ENCODE results near the gene ZNHIT6.

Gene ZNHIT6

DNA sequence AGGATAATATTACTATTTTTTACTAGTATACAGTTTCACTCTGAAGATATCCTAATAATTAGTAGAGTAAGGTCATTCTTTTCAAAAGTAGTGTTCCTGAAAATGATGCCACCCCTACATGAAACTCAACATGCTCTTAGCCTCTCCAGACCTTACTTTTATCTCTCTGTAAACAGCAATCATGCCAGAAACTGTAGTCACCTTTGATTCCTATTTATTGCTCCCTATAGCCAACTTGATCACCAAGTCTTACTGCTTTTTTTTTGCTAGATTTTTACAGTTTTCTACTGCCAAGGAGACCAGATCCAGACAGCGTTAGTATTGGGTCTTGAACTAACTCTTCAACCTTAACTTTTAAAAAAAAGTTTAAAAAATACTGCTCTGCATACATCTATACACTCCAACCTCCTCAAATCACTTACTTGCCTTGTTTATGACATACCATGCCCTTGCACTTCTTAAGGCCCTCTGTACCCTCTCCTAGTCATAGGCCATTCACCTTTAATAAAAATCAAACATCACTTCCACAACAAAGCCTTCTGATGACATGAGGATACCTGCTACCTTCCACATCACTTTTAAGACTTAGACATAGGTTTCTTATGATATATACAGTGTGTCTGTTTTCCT is 36.1 kb downstream of the ZNHIT6 start:
- Histone ChIP-seq H3K27ac (ENCODE audit: insufficient read depth, low read depth, low read length, poor library complexity, severe bottlenecking) (no peak overlapping the region), H3K4me3 (ENCODE audit: insufficient read depth, low read depth, low read length) (no peak overlapping the region), H3K9me3 (ENCODE audit: control insufficient read depth, low read length) (no peaks in the 10 kb centered on the region), H3K36me3 (ENCODE audit: control insufficient read depth, insufficient read depth, low read length) (peaks cover 4% of the 10 kb centered on the region), H3K4me1 (ENCODE audit: control insufficient read depth, insufficient read depth, low read length) (no peaks in the 10 kb centered on the region), H3K27me3 (ENCODE audit: control insufficient read depth, insufficient read depth, low read length, poor library complexity, severe bottlenecking) (no peaks in the 10 kb centered on the region)
- WGBS, 2 experiments: 95 to 96% methylated on average over 1 of the region's 1 CpG

DNA sequence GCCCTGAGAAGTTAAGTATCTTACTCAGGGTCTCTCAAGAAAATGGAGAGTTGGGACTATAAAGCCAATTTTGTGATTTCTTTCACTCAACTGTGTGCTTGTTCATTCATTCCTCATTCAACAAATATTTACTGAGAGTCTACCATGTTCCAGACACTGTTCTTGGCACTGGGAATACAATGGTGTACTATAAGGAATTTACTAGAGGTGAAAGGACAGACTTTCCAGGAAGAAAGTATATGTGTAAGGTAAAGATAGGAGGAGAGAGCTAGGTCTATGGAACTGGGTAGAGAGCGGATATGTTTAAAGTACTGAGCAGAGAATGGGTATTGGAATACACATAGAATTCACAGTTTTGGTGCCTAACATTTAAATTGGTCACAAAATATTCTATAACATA is 42.3 kb downstream of the ZNHIT6 start:
- Histone ChIP-seq H3K4me3 (ENCODE audit: insufficient read depth, low read depth, low read length) (no peak overlapping the region), H3K36me3 (ENCODE audit: control insufficient read depth, insufficient read depth, low read length) (peaks cover 4% of the 10 kb centered on the region), H3K4me1 (ENCODE audit: control insufficient read depth, insufficient read depth, low read length) (no peaks in the 10 kb centered on the region), H3K9me3 (ENCODE audit: control insufficient read depth, low read length) (no peaks in the 10 kb centered on the region), H3K27me3 (ENCODE audit: control insufficient read depth, insufficient read depth, low read length, poor library complexity, severe bottlenecking) (no peaks in the 10 kb centered on the region), H3K27ac (ENCODE audit: insufficient read depth, low read depth, low read length, poor library complexity, severe bottlenecking) (no peak overlapping the region)
- 91 to 95% methylated on average over 1 of the region's 1 CpG for WGBS, 2 experiments

DNA sequence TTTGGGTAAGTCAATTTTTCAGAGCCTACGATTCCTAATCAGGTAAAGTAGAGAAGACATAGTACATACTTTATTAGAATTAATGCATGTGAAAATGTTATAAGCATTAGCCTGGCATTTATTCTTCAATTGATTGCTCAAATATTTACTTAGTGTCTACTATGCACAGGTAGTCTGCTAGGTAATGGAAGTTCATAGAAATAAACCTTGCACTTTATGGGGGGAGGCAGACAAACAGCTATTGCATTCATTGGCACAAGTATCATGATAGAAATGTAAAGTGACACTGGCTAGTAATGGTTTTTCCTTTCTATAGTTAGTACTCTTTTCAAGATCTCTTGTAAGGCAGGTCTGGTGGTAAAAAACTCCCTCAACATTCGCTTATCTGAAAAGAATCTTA is 44.9 kb downstream of the ZNHIT6 start:
- no peaks in the 10 kb centered on the region for H3K4me1 ChIP-seq (ENCODE audit: control insufficient read depth, insufficient read depth, low read length)
- WGBS, 2 experiments: 92 to 100% methylated on average over 1 to 2 of the region's 2 CpGs
- no peak overlapping the region for H3K27ac ChIP-seq (ENCODE audit: insufficient read depth, low read depth, low read length, poor library complexity, severe bottlenecking)
- no peaks in the 10 kb centered on the region for H3K27me3 ChIP-seq (ENCODE audit: control insufficient read depth, insufficient read depth, low read length, poor library complexity, severe bottlenecking)
- no peaks in the 10 kb centered on the region for H3K9me3 ChIP-seq (ENCODE audit: control insufficient read depth, low read length)
- H3K4me3 ChIP-seq (ENCODE audit: insufficient read depth, low read depth, low read length): no peak overlapping the region
- no peaks in the 10 kb centered on the region for H3K36me3 ChIP-seq (ENCODE audit: control insufficient read depth, insufficient read depth, low read length)

DNA sequence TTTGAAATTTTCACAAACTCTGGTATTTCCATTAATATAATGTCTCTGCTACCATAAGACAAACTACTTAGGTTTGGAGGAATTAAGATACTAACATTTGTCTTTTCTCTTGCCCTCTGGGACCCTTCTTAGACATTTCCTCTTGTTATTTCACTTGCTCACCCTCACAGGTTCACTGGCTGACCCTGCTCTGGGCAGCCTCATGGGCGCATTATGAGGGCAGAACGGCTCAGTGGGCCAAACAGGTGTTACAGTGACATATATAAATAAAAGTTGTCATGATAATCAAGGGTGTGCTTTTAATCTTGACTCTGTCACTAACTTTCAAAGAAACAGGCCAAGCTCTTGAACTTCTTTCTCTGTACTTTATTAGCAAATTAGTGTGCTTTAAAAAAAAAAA is 46.5 kb downstream of the ZNHIT6 start:
- no peak overlapping the region for H3K27ac ChIP-seq (ENCODE audit: insufficient read depth, low read depth, low read length, poor library complexity, severe bottlenecking)
- no peaks in the 10 kb centered on the region for H3K27me3 ChIP-seq (ENCODE audit: control insufficient read depth, insufficient read depth, low read length, poor library complexity, severe bottlenecking)
- H3K36me3 ChIP-seq (ENCODE audit: control insufficient read depth, insufficient read depth, low read length): no peaks in the 10 kb centered on the region
- 79 to 83% methylated on average over 2 of the region's 2 CpGs for WGBS, 2 experiments
- no peaks in the 10 kb centered on the region for H3K4me1 ChIP-seq (ENCODE audit: control insufficient read depth, insufficient read depth, low read length)
- no peaks in the 10 kb centered on the region for H3K9me3 ChIP-seq (ENCODE audit: control insufficient read depth, low read length)
- H3K4me3 ChIP-seq (ENCODE audit: insufficient read depth, low read depth, low read length): no peak overlapping the region

DNA sequence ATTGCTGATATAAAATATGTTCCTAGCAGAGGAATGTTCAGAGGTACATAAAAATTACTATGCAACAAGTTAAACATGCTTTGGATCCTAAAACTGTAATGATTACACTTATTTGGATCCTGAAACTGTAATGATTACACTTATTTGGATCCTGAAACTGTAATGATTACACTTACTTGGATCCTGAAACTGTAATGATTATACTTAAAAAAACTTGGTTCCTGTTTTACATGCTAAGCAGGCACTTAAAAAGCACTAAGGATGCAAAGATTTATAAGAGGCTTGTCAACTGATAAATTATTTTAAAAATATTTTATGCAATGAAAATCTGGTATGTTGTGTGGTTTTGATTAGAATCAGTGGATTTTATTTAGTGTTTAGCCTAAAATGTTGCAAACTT is 47.7 kb downstream of the ZNHIT6 start:
- Histone ChIP-seq H3K9me3 (ENCODE audit: control insufficient read depth, low read length) (no peaks in the 10 kb centered on the region), H3K4me1 (ENCODE audit: control insufficient read depth, insufficient read depth, low read length) (no peaks in the 10 kb centered on the region), H3K27ac (ENCODE audit: insufficient read depth, low read depth, low read length, poor library complexity, severe bottlenecking) (no peak overlapping the region), H3K27me3 (ENCODE audit: control insufficient read depth, insufficient read depth, low read length, poor library complexity, severe bottlenecking) (no peaks in the 10 kb centered on the region), H3K36me3 (ENCODE audit: control insufficient read depth, insufficient read depth, low read length) (no peaks in the 10 kb centered on the region), H3K4me3 (ENCODE audit: insufficient read depth, low read depth, low read length) (no peak overlapping the region)

DNA sequence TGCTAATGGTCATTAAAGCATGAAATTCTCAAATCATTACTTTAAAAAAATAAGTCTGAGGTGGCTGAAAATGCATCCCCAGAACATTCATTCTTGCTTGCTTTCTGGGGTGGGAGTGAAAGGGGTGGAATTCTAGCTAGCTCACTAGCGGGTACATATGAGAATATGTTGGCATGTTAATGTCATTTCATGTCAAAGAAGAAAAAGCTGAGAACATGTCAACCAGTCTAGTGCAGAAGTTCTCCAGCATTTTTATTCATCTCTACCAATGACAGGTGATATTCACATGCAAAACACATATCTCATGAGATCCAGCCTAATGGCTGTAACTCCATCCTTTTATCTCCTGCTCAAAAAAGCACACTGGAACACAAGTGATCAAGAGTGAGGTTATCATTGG is 49.1 kb downstream of the ZNHIT6 start:
- no peaks in the 10 kb centered on the region for H3K27me3 ChIP-seq (ENCODE audit: control insufficient read depth, insufficient read depth, low read length, poor library complexity, severe bottlenecking)
- H3K4me1 ChIP-seq (ENCODE audit: control insufficient read depth, insufficient read depth, low read length): no peaks in the 10 kb centered on the region
- H3K9me3 ChIP-seq (ENCODE audit: control insufficient read depth, low read length): no peaks in the 10 kb centered on the region
- H3K36me3 ChIP-seq (ENCODE audit: control insufficient read depth, insufficient read depth, low read length): no peaks in the 10 kb centered on the region
- 86 to 95% methylated on average over 1 of the region's 1 CpG for WGBS, 2 experiments
- no peak overlapping the region for H3K4me3 ChIP-seq (ENCODE audit: insufficient read depth, low read depth, low read length)
- H3K27ac ChIP-seq (ENCODE audit: insufficient read depth, low read depth, low read length, poor library complexity, severe bottlenecking): no peak overlapping the region

DNA sequence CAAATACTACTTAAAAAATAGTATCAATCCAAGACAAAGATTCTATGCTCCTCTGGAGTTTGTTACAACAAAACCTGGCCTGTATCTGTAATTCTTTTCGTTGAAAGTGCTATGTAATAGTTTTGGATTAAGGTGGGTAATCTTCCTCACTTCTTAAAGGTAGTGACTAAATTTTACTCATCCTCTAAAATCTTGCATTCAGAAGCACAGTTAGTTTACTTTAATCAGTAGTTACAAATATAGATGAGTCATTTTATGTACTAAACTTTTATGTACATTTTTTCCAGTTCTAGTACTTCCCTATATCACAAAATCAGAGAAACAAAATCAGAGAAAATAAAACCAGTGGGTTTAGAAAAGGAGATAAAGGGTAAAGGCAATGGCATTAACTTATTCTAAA is 51.3 kb downstream of the ZNHIT6 start:
- H3K27ac ChIP-seq (ENCODE audit: insufficient read depth, low read depth, low read length, poor library complexity, severe bottlenecking): no peak overlapping the region
- WGBS, 2 experiments: 67 to 100% methylated on average over 1 of the region's 1 CpG
- no peaks in the 10 kb centered on the region for H3K4me1 ChIP-seq (ENCODE audit: control insufficient read depth, insufficient read depth, low read length)
- no peak overlapping the region for H3K4me3 ChIP-seq (ENCODE audit: insufficient read depth, low read depth, low read length)
- no peaks in the 10 kb centered on the region for H3K36me3 ChIP-seq (ENCODE audit: control insufficient read depth, insufficient read depth, low read length)
- no peaks in the 10 kb centered on the region for H3K27me3 ChIP-seq (ENCODE audit: control insufficient read depth, insufficient read depth, low read length, poor library complexity, severe bottlenecking)
- no peaks in the 10 kb centered on the region for H3K9me3 ChIP-seq (ENCODE audit: control insufficient read depth, low read length)

DNA sequence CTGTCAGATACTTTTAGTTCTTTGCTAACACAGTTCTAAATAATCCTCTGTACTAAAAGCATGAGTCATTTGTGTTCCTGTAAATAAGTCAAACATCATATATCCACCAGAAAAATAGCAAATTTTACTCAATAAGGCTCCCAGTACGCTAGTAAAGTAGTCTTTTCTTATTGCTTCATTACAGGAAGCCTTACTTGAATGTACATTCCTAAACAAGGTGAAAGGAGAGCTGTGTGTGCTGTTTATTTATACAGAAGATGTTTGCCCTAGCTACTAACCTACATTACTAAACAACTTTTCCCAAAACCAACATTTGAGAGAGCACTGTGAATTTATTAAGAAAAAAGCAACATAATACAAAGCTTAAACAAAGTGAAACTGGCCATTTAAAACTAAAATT is 52.0 kb downstream of the ZNHIT6 start:
- Histone ChIP-seq H3K27ac (ENCODE audit: insufficient read depth, low read depth, low read length, poor library complexity, severe bottlenecking) (no peak overlapping the region), H3K4me1 (ENCODE audit: control insufficient read depth, insufficient read depth, low read length) (no peaks in the 10 kb centered on the region), H3K4me3 (ENCODE audit: insufficient read depth, low read depth, low read length) (no peak overlapping the region), H3K27me3 (ENCODE audit: control insufficient read depth, insufficient read depth, low read length, poor library complexity, severe bottlenecking) (no peaks in the 10 kb centered on the region), H3K9me3 (ENCODE audit: control insufficient read depth, low read length) (no peaks in the 10 kb centered on the region), H3K36me3 (ENCODE audit: control insufficient read depth, insufficient read depth, low read length) (no peaks in the 10 kb centered on the region)
- WGBS, 2 experiments: 90% methylated on average over 1 of the region's 1 CpG; no CpG with 5 or more reads in 1 of the 2 experiments

DNA sequence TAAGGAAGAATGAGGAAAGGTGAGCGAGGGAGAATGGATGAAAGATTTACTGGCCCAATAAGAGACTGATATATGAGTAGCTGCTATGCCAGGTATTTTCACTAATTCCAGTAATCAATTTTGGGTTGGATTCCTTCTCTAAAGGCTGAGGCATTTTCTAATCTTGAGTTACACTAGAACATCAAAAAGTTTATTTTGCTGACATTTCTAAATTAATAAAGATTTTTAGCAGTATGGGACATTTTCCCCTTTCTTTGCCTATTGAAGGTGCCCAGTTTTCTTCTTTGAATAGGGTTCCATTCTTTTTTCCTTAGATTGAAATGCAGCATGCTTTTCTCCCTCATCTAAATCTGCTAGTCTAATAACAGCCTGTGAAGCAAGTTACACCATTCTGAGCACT is 52.9 kb downstream of the ZNHIT6 start:
- WGBS, 2 experiments: 93 to 100% methylated on average over 1 of the region's 1 CpG
- Histone ChIP-seq H3K27ac (ENCODE audit: insufficient read depth, low read depth, low read length, poor library complexity, severe bottlenecking) (no peak overlapping the region), H3K4me1 (ENCODE audit: control insufficient read depth, insufficient read depth, low read length) (no peaks in the 10 kb centered on the region), H3K27me3 (ENCODE audit: control insufficient read depth, insufficient read depth, low read length, poor library complexity, severe bottlenecking) (no peaks in the 10 kb centered on the region), H3K36me3 (ENCODE audit: control insufficient read depth, insufficient read depth, low read length) (no peaks in the 10 kb centered on the region), H3K4me3 (ENCODE audit: insufficient read depth, low read depth, low read length) (no peak overlapping the region), H3K9me3 (ENCODE audit: control insufficient read depth, low read length) (no peaks in the 10 kb centered on the region)

DNA sequence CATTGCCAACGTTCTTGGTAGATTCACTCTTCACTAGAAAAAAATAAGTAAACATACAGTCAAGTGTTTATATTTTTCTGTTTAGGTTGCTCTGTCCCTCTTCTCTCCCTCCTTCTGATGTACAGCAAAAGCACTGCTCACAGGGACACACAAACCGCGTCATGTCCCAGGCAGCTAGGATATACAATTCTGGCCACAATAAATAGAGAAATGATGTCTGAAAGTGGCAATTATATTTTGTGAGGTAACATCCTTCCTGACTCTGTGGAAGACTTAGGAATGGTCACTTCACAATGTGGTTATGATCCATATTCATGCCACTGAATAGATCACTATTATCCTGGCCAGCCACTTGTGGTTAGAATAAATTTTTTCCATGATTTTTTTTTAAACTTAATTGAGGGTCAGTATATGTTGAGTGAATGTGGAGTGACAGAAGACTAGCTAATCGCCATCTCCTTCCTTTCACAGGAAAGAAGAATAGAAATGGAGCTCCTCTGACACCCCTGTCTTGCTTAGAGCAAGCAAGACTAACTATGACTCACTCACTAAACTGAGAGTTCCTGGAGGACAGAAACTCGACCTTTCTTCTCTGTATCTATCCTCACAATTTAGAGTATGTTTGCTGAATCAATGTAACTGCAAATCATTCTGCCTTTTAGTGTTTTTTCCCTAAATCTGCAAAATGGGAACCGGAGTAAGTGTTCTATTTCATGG is 54.0 kb downstream of the ZNHIT6 start:
- Histone ChIP-seq H3K27me3 (ENCODE audit: control insufficient read depth, insufficient read depth, low read length, poor library complexity, severe bottlenecking) (no peaks in the 10 kb centered on the region), H3K4me3 (ENCODE audit: insufficient read depth, low read depth, low read length) (no peak overlapping the region), H3K27ac (ENCODE audit: insufficient read depth, low read depth, low read length, poor library complexity, severe bottlenecking) (no peak overlapping the region), H3K4me1 (ENCODE audit: control insufficient read depth, insufficient read depth, low read length) (no peaks in the 10 kb centered on the region), H3K9me3 (ENCODE audit: control insufficient read depth, low read length) (no peaks in the 10 kb centered on the region), H3K36me3 (ENCODE audit: control insufficient read depth, insufficient read depth, low read length) (peaks cover 5% of the 10 kb centered on the region)
- 89 to 92% methylated on average over 5 to 6 of the region's 6 CpGs for WGBS, 2 experiments
